Calu3 (cell line): ENCODE results near the gene CCAR1. TPM values are rescaled to one million over a fixed set of nuclear protein-coding genes. Genes with fewer than 3 reads are reported as not detected.

ENCODE experiments used
- Bru-seq: library from RNA; stranded (reverse); fragments of 400-500 nt; gene quantifications from one replicate; lab custom pipeline; 2021; lab: Mats Ljungman, UMichigan
- BruChase-seq, 2 experiments: library from RNA; stranded (reverse); fragments of 400-500 nt; gene quantifications; one replicate each; lab custom pipeline; 2021; lab: Mats Ljungman, UMichigan
- BruUV-seq: library from RNA; stranded (reverse); fragments of 400-500 nt; replicated peaks from 2 replicates; lab custom pipeline; 2021; lab: Mats Ljungman, UMichigan
- CTCF ChIA-PET: fragments of 300-600 bp; sonication (Branson Sonifier 250); formaldehyde crosslinking; loops from one replicate; lab custom pipeline; 2022; ENCODE audit warnings: antibody characterized with exemption; lab: Charles Lee
- DNase-seq: peaks from one replicate; pipeline ENCODE4 v3.0.0; 2022
- H3K27ac Mint-ChIP-seq: one replicate; pipeline ENCODE4 v1.8.0; 2022; ENCODE audit warnings: mixed read lengths; ENCODE audit not compliant: unreplicated experiment
- H3K27me3 Mint-ChIP-seq: one replicate; pipeline ENCODE4 v1.8.0; 2022; ENCODE audit warnings: mixed read lengths; ENCODE audit not compliant: unreplicated experiment
- H3K36me3 Mint-ChIP-seq: one replicate; pipeline ENCODE4 v1.8.0; 2022; ENCODE audit warnings: mild to moderate bottlenecking, moderate library complexity, mixed read lengths; ENCODE audit not compliant: insufficient read depth, unreplicated experiment
- H3K4me1 Mint-ChIP-seq: one replicate; pipeline ENCODE4 v1.8.0; 2022; ENCODE audit warnings: mild to moderate bottlenecking, low read depth, mixed read lengths; ENCODE audit not compliant: unreplicated experiment
- H3K4me3 Mint-ChIP-seq: one replicate; pipeline ENCODE4 v1.8.0; 2022; ENCODE audit warnings: mild to moderate bottlenecking, low read depth, moderate library complexity, mixed read lengths; ENCODE audit not compliant: unreplicated experiment
- H3K9me3 Mint-ChIP-seq: one replicate; pipeline ENCODE4 v1.8.0; 2022; ENCODE audit warnings: low read depth, mixed read lengths; ENCODE audit not compliant: unreplicated experiment
- CTCF ChIP-seq: fragments of 200-600 bp; IDR thresholded peaks from one replicate; pipeline ENCODE4 v1.8.0; 2022; ENCODE audit warnings: antibody characterized with exemption; ENCODE audit not compliant: unreplicated experiment
- intact Hi-C: fragments of 100-400 bp; cut with micrococcal nuclease; formaldehyde crosslinking; loops from one replicate; pipeline ENCODE4 v1.10.0; 2022; ENCODE audit not compliant: unreplicated experiment
- long read RNA-seq: library from polyadenylated mRNA; stranded (forward); transcript quantifications from one replicate; pipeline ENCODE4 v2.0.0, GENCODE V29; 2022
- total RNA-seq: library from RNA; stranded (reverse); gene quantifications from 2 replicates; pipeline ENCODE4 v1.2.3, GENCODE V29; 2022

The CCAR1 gene
- total RNA-seq (105 and 113 TPM in 2 replicates), Bru-seq, nascent RNA (percentile 94 among the genes with signal in this experiment), BruChase-seq, experiment 1, labeled RNA remaining after a 6-hour chase (percentile 96 among the genes with signal in this experiment), BruChase-seq, experiment 2, labeled RNA remaining after a 2-hour chase (percentile 95 among the genes with signal in this experiment)
- long read RNA-seq, full-length matches to known transcripts, result 31 of 67 reads
- long read RNA-seq, partial matches to known transcripts, result 15 of 67 reads
- long read RNA-seq, other reads (novel, unspliced or antisense), result 21 of 67 reads

GRCh38 chr10:68720793-68721672 is at the start of gene CCAR1:
Gene CCAR1, plus strand, starts transcription at chr10:68721239. Its CDS starts 1,266 bp downstream, at chr10:68722505.
- peaks cover 57% of the 10 kb centered on the region for H3K36me3 Mint-ChIP-seq
- H3K27me3 Mint-ChIP-seq, result no peaks in the 10 kb centered on the region
- peak within 1 kb of the TSS; percentile 92 for H3K4me3 Mint-ChIP-seq
- BruUV-seq, result no TSS peak
- intact Hi-C loops, result loop anchor here (10.0 kb wide), 1 partner anchor 166 kb away; no protein-coding TSS in a partner anchor
- H3K9me3 Mint-ChIP-seq, result no peaks in the 10 kb centered on the region
- CTCF ChIA-PET, result interaction anchor here (0.6 to 1.0 kb wide), 5 partner anchors 46 to 914 kb away, joined by 3 to 4 read pairs (median 4); partner anchors contain the start of gene DDX21
- DNase-seq, result peak; percentile 98
- TF ChIP-seq CTCF, result no peak
- peak within 1 kb of the TSS; percentile 99 for H3K27ac Mint-ChIP-seq
- peaks cover 11% of the 10 kb centered on the region for H3K4me1 Mint-ChIP-seq

GRCh38 chr10:68684413-68684812 is 36.6 kb upstream of the CCAR1 start:
- no peak overlapping the region for H3K27ac Mint-ChIP-seq
- no peaks in the 10 kb centered on the region for H3K36me3 Mint-ChIP-seq
- H3K4me1 Mint-ChIP-seq, result no peaks in the 10 kb centered on the region
- no TSS peak for BruUV-seq
- no peak for TF ChIP-seq CTCF
- H3K9me3 Mint-ChIP-seq, result no peaks in the 10 kb centered on the region
- intact Hi-C loops, result no loop called here
- DNase-seq, result no peak
- no peak overlapping the region for H3K4me3 Mint-ChIP-seq
- H3K27me3 Mint-ChIP-seq, result no peaks in the 10 kb centered on the region
- CTCF ChIA-PET, result no interaction called here

- CTCF ChIA-PET, result interaction anchor here (1.2 kb wide), 1 partner anchor 11 kb away, joined by 3 read pairs; no protein-coding TSS in a partner anchor
- intact Hi-C loops, result no loop called here
- TF ChIP-seq CTCF, result no peak
- no peaks in the 10 kb centered on the region for H3K4me1 Mint-ChIP-seq
- H3K27me3 Mint-ChIP-seq, result no peaks in the 10 kb centered on the region
- H3K36me3 Mint-ChIP-seq, result no peaks in the 10 kb centered on the region
- DNase-seq, result no peak
- BruUV-seq, result no TSS peak
- H3K4me3 Mint-ChIP-seq, result no peak overlapping the region
- H3K27ac Mint-ChIP-seq, result no peak overlapping the region
- H3K9me3 Mint-ChIP-seq, result no peaks in the 10 kb centered on the region
These were observed 25.0 kb upstream of the CCAR1 start for GRCh38 chr10:68696018-68696417.

- no peak overlapping the region for H3K4me3 Mint-ChIP-seq
- no peaks in the 10 kb centered on the region for H3K27me3 Mint-ChIP-seq
- no peak overlapping the region for H3K27ac Mint-ChIP-seq
- no peaks in the 10 kb centered on the region for H3K36me3 Mint-ChIP-seq
- H3K4me1 Mint-ChIP-seq, result no peaks in the 10 kb centered on the region
- TF ChIP-seq CTCF, result no peak
- no TSS peak for BruUV-seq
- intact Hi-C loops, result no loop called here
- CTCF ChIA-PET, result interaction anchor here (1.2 kb wide), 1 partner anchor 10 kb away, joined by 3 read pairs; no protein-coding TSS in a partner anchor
- DNase-seq, result no peak
- H3K9me3 Mint-ChIP-seq, result no peaks in the 10 kb centered on the region
These were observed 23.9 kb upstream of the CCAR1 start for GRCh38 chr10:68697106-68697505.
